MM.1S (cell line): ENCODE data around the gene ANK2.

Source experiments
- CTCF ChIP-seq: fragments of 300-600 bp; sonication (generic); IDR thresholded peaks from 2 replicates; pipeline ENCODE4 v1.5.1; 2016; ENCODE audit warnings: antibody characterized with exemption, low read length, mixed read lengths
- EZH2 ChIP-seq: fragments of 300-600 bp; sonication (generic); optimal IDR thresholded peaks from 2 replicates; pipeline ENCODE3; 2017; ENCODE audit warnings: low read depth, mild to moderate bottlenecking, antibody characterized with exemption, low read length, mixed read lengths

GRCh38 chr4:113397114-113397701 lies 347.8 kb downstream of the ANK2 start:
- TF ChIP-seq CTCF, result no peak
- no peak for TF ChIP-seq EZH2
